Lung (tissue), 11 donors: ENCODE measurements around the gene GTF2IRD2. TPM values are rescaled to one million over a fixed set of nuclear protein-coding genes. Genes with fewer than 3 reads are reported as not detected.
"Not testable (repeated sequence)": the region's sequence is repeated elsewhere in the genome, so short reads cannot be mapped to it uniquely, and the experiment has no call there.

Source experiments
- ATAC-seq: fragments of 200-7000 bp; cut with Tn5 transposase; one replicate; pipeline ENCODE4 v1.9.1; 2020; ENCODE audit warnings: moderate number of reproducible peaks; ENCODE audit not compliant: insufficient read depth, low FRiP score
- DNase-seq, 3 donors: peaks; one replicate each; pipeline ENCODE4 v3.0.0-alpha.2; 2013 to 2017
- H3K27ac ChIP-seq, 2 donors: one replicate each; pipeline ENCODE4 v1.5.1; 2013; ENCODE audit warnings: mild to moderate bottlenecking in 2 of 2, moderate library complexity in 2 of 2, control low read depth in 1 of 2, inconsistent platforms in 1 of 2, low read depth in 1 of 2, low read length in 1 of 2
- H3K27me3 ChIP-seq, 3 donors: one replicate each; pipeline ENCODE4 v1.5.1; 2013; ENCODE audit warnings: low read length in 2 of 3; ENCODE audit not compliant: control insufficient read depth in 3 of 3, insufficient read depth in 3 of 3
- H3K36me3 ChIP-seq, 4 donors: one replicate each; pipeline ENCODE4 v1.5.1; 2013; ENCODE audit warnings: low read length in 4 of 4, mild to moderate bottlenecking in 1 of 4, moderate library complexity in 1 of 4; ENCODE audit not compliant: control insufficient read depth in 4 of 4, insufficient read depth in 4 of 4
- H3K4me1 ChIP-seq, 5 donors: one replicate each; pipeline ENCODE4 v1.5.1; 2013; ENCODE audit warnings: low read length in 5 of 5, mild to moderate bottlenecking in 2 of 5, moderate library complexity in 1 of 5; ENCODE audit not compliant: control insufficient read depth in 5 of 5, insufficient read depth in 5 of 5
- H3K4me3 ChIP-seq: one replicate; pipeline ENCODE4 v1.5.1; 2013; ENCODE audit warnings: mild to moderate bottlenecking, control low read depth, moderate library complexity
- H3K9ac ChIP-seq, 2 donors: one replicate each; pipeline ENCODE4 v1.5.1; 2013; ENCODE audit warnings: low read length in 2 of 2, control low read depth in 1 of 2; ENCODE audit not compliant: insufficient read depth in 1 of 2
- H3K9me3 ChIP-seq, 4 donors: one replicate each; pipeline ENCODE4 v1.5.1; 2013; ENCODE audit warnings: low read length in 3 of 4, mild to moderate bottlenecking in 1 of 4, moderate library complexity in 1 of 4; ENCODE audit not compliant: control insufficient read depth in 4 of 4, insufficient read depth in 3 of 4
- WGBS, 2 donors: extraction: QIAGEN DNeasy Blood & Tissue Kit; methylation state at CpG; one replicate each; pipeline ENCODE4 v1.1.7; 2013; 5-methylcytosine and 5-hydroxymethylcytosine counted together
- polyA plus RNA-seq, 2 donors: library from polyadenylated mRNA; stranded (reverse); fragments of 200-250 nt; gene quantifications; one replicate each; pipeline ENCODE4 v1.2.1, GENCODE V29; 2013
- small RNA-seq: library from RNA; depleted of rRNA; stranded (forward); fragments of <200 nt; gene quantifications from one replicate; pipeline ENCODE3, GENCODE V24; 2014; ENCODE audit warnings: low replicate concordance
- total RNA-seq, 2 donors: library from RNA; depleted of rRNA in 1 of 2; stranded (reverse); fragments of >200 nt in 1 of 2; gene quantifications; one replicate each; pipeline ENCODE4 v1.2.1, GENCODE V29; 2014 to 2021
- donor health status: Bipolar disorder and iron deficiency.
- donor health status: healthy.
- donor health status: DM: yes; HTN: yes; CAD: no.

Gene GTF2IRD2
- total and polyA plus RNA-seq, 4 donors: 5.3 to 28.4 (median 23.9) TPM

- H3K9me3 ChIP-seq, H3K4me1 ChIP-seq, H3K4me3 ChIP-seq, ATAC-seq, DNase-seq, H3K36me3 ChIP-seq, H3K27ac ChIP-seq, H3K27me3 ChIP-seq, H3K9ac ChIP-seq: not testable (repeated sequence)
- WGBS, 2 donors: no CpG with 5 or more reads among the region's 7 CpGs
These were observed 93.1 kb downstream of the GTF2IRD2 start for GRCh38 chr7:74758268-74758667.

GRCh38 chr7:74756673-74757072 lies 94.7 kb downstream of the GTF2IRD2 start:
- not testable (repeated sequence) for H3K27me3 ChIP-seq, H3K9ac ChIP-seq, H3K27ac ChIP-seq, H3K4me1 ChIP-seq, ATAC-seq, H3K9me3 ChIP-seq, H3K4me3 ChIP-seq, H3K36me3 ChIP-seq, DNase-seq
- WGBS, 2 donors: no CpG with 5 or more reads among the region's 5 CpGs

GRCh38 chr7:74753921-74754482 lies 97.4 kb downstream of the GTF2IRD2 start:
- H3K9ac ChIP-seq, H3K4me3 ChIP-seq, H3K36me3 ChIP-seq, H3K27ac ChIP-seq, H3K27me3 ChIP-seq, H3K4me1 ChIP-seq, DNase-seq, H3K9me3 ChIP-seq: not testable (repeated sequence)
- ATAC-seq: peak; percentile 19
- no CpG with 5 or more reads among the region's 9 CpGs for WGBS, 2 donors

Small RNA genes within 50 kb of the gene (small RNA-seq; reads per million reads assigned to genes)
- gene RF00019: not detected

Other genes with a start within 250 kb of the GTF2IRD2 start
- gene GTF2I, start 193.9 kb downstream of the GTF2IRD2 start, total RNA-seq: 100 to 1,000 TPM; 224 to 353 TPM
- 10 to 100 TPM; 27.7 to 53.3 TPM for gene GTF2I, start 193.9 kb downstream of the GTF2IRD2 start, polyA plus RNA-seq
- gene NCF1, start 77.6 kb downstream of the GTF2IRD2 start, total RNA-seq: 10 to 100 TPM in 1 of 2 donors, 1 to 10 TPM in 1; 8.3 to 46.2 TPM
- gene NCF1, start 77.6 kb downstream of the GTF2IRD2 start, polyA plus RNA-seq: 10 to 100 TPM; 23.8 to 91.9 TPM
- gene CASTOR2, start 113.1 kb upstream of the GTF2IRD2 start, total RNA-seq: 1 to 10 TPM; 6.7 to 6.8 TPM
- 1 to 10 TPM in 1 of 2 donors, under 1 TPM in 1; 0.76 to 1.5 TPM for gene CASTOR2, start 113.1 kb upstream of the GTF2IRD2 start, polyA plus RNA-seq
- gene RCC1L, start 222.2 kb upstream of the GTF2IRD2 start, total RNA-seq: 10 to 100 TPM; 30.5 to 44.3 TPM
- gene RCC1L, start 222.2 kb upstream of the GTF2IRD2 start, polyA plus RNA-seq: 10 to 100 TPM; 28.2 to 35.1 TPM
- gene GTF2IRD2B, start 241.0 kb upstream of the GTF2IRD2 start, total RNA-seq: 10 to 100 TPM; 42.0 to 76.8 TPM
- gene GTF2IRD2B, start 241.0 kb upstream of the GTF2IRD2 start, polyA plus RNA-seq: 10 to 100 TPM; 13.3 to 20.8 TPM